Right lobe of liver (tissue), 6 donors: ENCODE data around the gene LTBR. TPM values are rescaled to one million over a fixed set of nuclear protein-coding genes. Genes with fewer than 3 reads are reported as not detected.

Experiments
- ATAC-seq, 4 donors: fragments of 200-7000 bp; cut with Tn5 transposase; one replicate each; pipeline ENCODE4 v1.9.1; 2020; ENCODE audit warnings: mild to moderate bottlenecking in 4 of 4, moderate library complexity in 4 of 4
- DNase-seq, 3 donors: peaks; one replicate each; pipeline ENCODE4 v3.0.0-alpha.2; 2020
- H3K27ac ChIP-seq, 3 donors: fragments of 200-600 bp; one replicate each; pipeline ENCODE4 v1.8.0; 2022
- H3K27me3 ChIP-seq, 2 donors: fragments of 200-600 bp; one replicate each; pipeline ENCODE4 v1.8.0; 2022
- H3K36me3 ChIP-seq, 4 donors: fragments of 200-600 bp; sonication (generic) in 1 of 4; one replicate each; pipeline versions ENCODE4 v1.5.1 to v1.8.0; 2017 to 2022; ENCODE audit warnings: control low read depth in 1 of 4
- H3K4me1 ChIP-seq, 4 donors: fragments of 200-600 bp; sonication (generic) in 1 of 4; one replicate each; pipeline versions ENCODE4 v1.5.1 to v1.8.0; 2017 to 2022; ENCODE audit warnings: control low read depth in 1 of 4
- H3K4me3 ChIP-seq, 3 donors: fragments of 200-600 bp; one replicate each; pipeline ENCODE4 v1.8.0; 2022
- H3K9me3 ChIP-seq, 4 donors: fragments of 200-600 bp; sonication (generic) in 1 of 4; one replicate each; pipeline versions ENCODE4 v1.5.1 to v1.8.0; 2017 to 2022; ENCODE audit warnings: control low read depth in 1 of 4
- CTCF ChIP-seq, 4 donors: fragments of 200-600 bp in 3 of 4; fragments of 450-650 bp in 1 of 4; IDR thresholded peaks; one replicate each; pipeline versions ENCODE4 v1.5.1 to v1.8.0; 2016 to 2022; ENCODE audit warnings: antibody characterized with exemption in 4 of 4, mild to moderate bottlenecking in 2 of 4
- POLR2A ChIP-seq: fragments of 450-650 bp; IDR thresholded peaks from one replicate; pipeline ENCODE4 v1.6.1; 2017; ENCODE audit warnings: antibody characterized with exemption, mild to moderate bottlenecking
- WGBS: methylation state at CpG from one replicate; pipeline ENCODE4 v1.1.6; 2018; ENCODE audit warnings: low coverage, low lambda C conversion rate; ENCODE audit not compliant: insufficient coverage; ENCODE audit errors: missing lambda C conversion rate; 5-methylcytosine and 5-hydroxymethylcytosine counted together
- intact Hi-C, 2 donors: fragments of 100-400 bp; cut with DNase I; formaldehyde crosslinking; loops; one replicate each; pipeline versions ENCODE4 v1.11.2 to v1.14.1; 2022
- total RNA-seq, 6 experiments: library from RNA; depleted of rRNA in 2 of 6; stranded (reverse); fragments of >200 nt in 2 of 6; fragmentation: NEBNext Ultra II Directional in 3 of 6; extraction: Animal tissue kit (Norgen Biotek cat#: 25700) in 3 of 6; gene quantifications; one replicate each; pipeline versions ENCODE4 v1.1.0 to v1.2.4, GENCODE V29; 2016 to 2023
- donor health status: DM: no; HTN: yes; CAD: no.
- donor health status: DM: no; HTN: no; CAD: no.
- donor health status: DM: no; HTN: no; CAD: no.
- donor health status: DM: no; HTN: yes; CAD: no.
- donor health status: DM: no; HTN: yes; CAD: no.

LTBR gene
- total RNA-seq, 6 experiments from 2014 or later: 83.8 to 235 (median 103) TPM

GRCh38 chr12:6380141-6381121 is 3.5 kb upstream of the LTBR start:
- no peak overlapping the region for H3K27ac ChIP-seq
- TF ChIP-seq POLR2A (no peak), CTCF (IDR thresholded peaks at IDR 0.05) (no peak)
- intact Hi-C loops: loop anchor here (10.0 kb wide), 1 partner anchor 46 kb away; no protein-coding TSS in a partner anchor
- no peak overlapping the region for H3K4me3 ChIP-seq
- H3K27me3 ChIP-seq: no peaks in the 10 kb centered on the region
- DNase-seq (no peak), ATAC-seq (no peak)
- no peaks in the 10 kb centered on the region for H3K36me3 ChIP-seq
- peaks cover 0 to 36% (median 20%) of the 10 kb centered on the region in 4 donors for H3K4me1 ChIP-seq
- H3K9me3 ChIP-seq: no peaks in the 10 kb centered on the region
- 69% methylated on average over 7 of the region's 14 CpGs for WGBS

- Histone ChIP-seq H3K36me3 (peaks cover 0 to 13% (median 7%) of the 10 kb centered on the region in 4 donors), H3K4me1 (peaks cover 0 to 38% (median 17%) of the 10 kb centered on the region in 4 donors), H3K4me3 (no peak overlapping the region), H3K27ac (no peak overlapping the region), H3K9me3 (no peaks in the 10 kb centered on the region), H3K27me3 (no peaks in the 10 kb centered on the region)
- TF ChIP-seq CTCF (IDR thresholded peaks at IDR 0.05): no peak
- no peak for TF ChIP-seq POLR2A
- ATAC-seq (no peak), DNase-seq (no peak)
- 97% methylated on average over 6 of the region's 7 CpGs for WGBS
- intact Hi-C loops: loop anchor here (10.0 kb wide), 1 partner anchor 48 kb away; no protein-coding TSS in a partner anchor
Measured at GRCh38 chr12:6382371-6382770, 1.6 kb upstream of the LTBR start.

- Histone ChIP-seq H3K27me3 (no peaks in the 10 kb centered on the region), H3K36me3 (peaks cover 0 to 20% (median 11%) of the 10 kb centered on the region in 4 donors), H3K27ac (peak overlapping the region; percentile 93 to 97 (median 94)), H3K4me3 (peak overlapping the region in 2 of 3 donors; percentile 98 to 99), H3K9me3 (no peaks in the 10 kb centered on the region), H3K4me1 (peaks cover 0 to 37% (median 14%) of the 10 kb centered on the region in 4 donors)
- DNase-seq (no peak), ATAC-seq (no peak)
- intact Hi-C loops: loop anchor here (10.0 kb wide), 1 partner anchor 48 kb away; no protein-coding TSS in a partner anchor
- 25% methylated on average over 2 of the region's 6 CpGs for WGBS
- TF ChIP-seq CTCF (IDR thresholded peaks at IDR 0.05) (no peak), POLR2A (no peak)
Measured at GRCh38 chr12:6382982-6383381, 980 bp upstream of the LTBR start.

- Histone ChIP-seq H3K36me3 (peaks cover 0 to 33% (median 20%) of the 10 kb centered on the region in 4 donors), H3K4me3 (peak overlapping the region; percentile 98 to 100 (median 99)), H3K9me3 (no peaks in the 10 kb centered on the region), H3K4me1 (peaks cover 0 to 32% (median 10%) of the 10 kb centered on the region in 4 donors), H3K27me3 (no peaks in the 10 kb centered on the region), H3K27ac (peak overlapping the region; percentile 93 to 97 (median 94))
- intact Hi-C loops: loop anchor here (10.0 kb wide), 1 partner anchor 50 kb away; no protein-coding TSS in a partner anchor
- DNase-seq (peak in 2 of 3 donors; percentile 76 to 82), ATAC-seq (peak; percentile 34 to 65 (median 41))
- TF ChIP-seq CTCF (IDR thresholded peaks at IDR 0.05): no peak
- TF ChIP-seq POLR2A: peak; percentile 52
- 24% methylated on average over 6 of the region's 36 CpGs for WGBS
Measured at GRCh38 chr12:6384499-6385436, 806 bp downstream of the LTBR start.
